ENCODE results near the gene ANGPTL4.
"Not testable (repeated sequence)": the region's sequence is repeated elsewhere in the genome, so short reads cannot be mapped to it uniquely, and the experiment has no call there.

DNA sequence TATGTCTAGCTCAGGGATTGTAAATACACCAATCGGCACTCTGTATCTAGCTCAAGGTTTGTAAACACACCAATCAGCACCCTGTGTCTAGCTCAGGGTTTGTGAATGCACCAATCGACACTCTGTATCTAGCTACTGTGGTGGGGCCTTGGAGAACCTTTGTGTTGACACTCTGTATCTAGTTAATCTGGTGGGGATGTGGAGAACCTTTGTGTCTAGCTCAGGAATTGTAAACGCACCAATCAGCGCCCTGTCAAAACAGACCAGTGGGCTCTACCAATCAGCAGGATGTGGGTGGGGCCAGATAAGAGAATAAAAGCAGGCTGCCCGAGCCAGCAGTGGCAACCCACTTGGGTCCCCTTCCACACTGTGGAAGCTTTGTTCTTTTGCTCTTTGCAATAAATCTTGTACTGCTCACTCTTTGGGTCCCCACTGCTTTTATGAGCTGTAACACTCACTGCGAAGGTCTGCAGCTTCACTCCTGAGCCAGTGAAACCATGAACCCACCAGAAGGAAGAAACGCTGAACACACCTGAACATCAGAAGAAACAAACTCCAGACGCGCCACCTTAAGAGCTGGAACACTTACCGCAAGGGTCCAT, 12.5 kb downstream of the ANGPTL4 start:
- TF ChIP-seq EZH2 (IDR thresholded peaks at IDR 0.05; ENCODE audit: borderline replicate concordance, low read depth, low read length, poor library complexity, severe bottlenecking); CTCF (conservative IDR thresholded peaks at IDR 0.05; ENCODE audit: low read depth, low read length): not testable (repeated sequence)

Data from A673 (cell line).